MCF 10A (cell line): Measurements from ENCODE around the gene ATMIN. TPM values are rescaled to one million over a fixed set of nuclear protein-coding genes. Genes with fewer than 3 reads are reported as not detected.

ENCODE experiments used
- BruUV-seq: library from RNA; stranded (reverse); fragments of 400-500 nt; replicated peaks from 2 replicates; lab custom pipeline; 2021; lab: Mats Ljungman, UMichigan
- CTCF ChIA-PET: fragments of 300-600 bp; sonication (Branson Sonifier 250); formaldehyde crosslinking; extraction: SDS; loops from one replicate; lab custom pipeline; 2021; ENCODE audit warnings: antibody characterized with exemption, inconsistent platforms; lab: Yijun Ruan, JAX
- POLR2A ChIA-PET: fragments of 300-600, 350-650 bp; sonication (Branson Sonifier 250); formaldehyde crosslinking; extraction: SDS; loops from one replicate; lab custom pipeline; 2020; ENCODE audit warnings: antibody characterized with exemption, inconsistent platforms; lab: Yijun Ruan, JAX
- DNase-seq: peaks from one replicate; pipeline ENCODE4 v3.0.0-alpha.2; 2018; ENCODE audit not compliant: unreplicated experiment
- H3K27ac Mint-ChIP-seq: one replicate; pipeline ENCODE4 v1.8.0; 2022; ENCODE audit warnings: mild to moderate bottlenecking, low read depth, mixed read lengths; ENCODE audit not compliant: unreplicated experiment
- H3K27me3 Mint-ChIP-seq: one replicate; pipeline ENCODE4 v1.8.0; 2022; ENCODE audit warnings: mixed read lengths; ENCODE audit not compliant: insufficient read depth, unreplicated experiment
- H3K36me3 Mint-ChIP-seq: one replicate; pipeline ENCODE4 v1.8.0; 2022; ENCODE audit warnings: mild to moderate bottlenecking, moderate library complexity, mixed read lengths; ENCODE audit not compliant: insufficient read depth, unreplicated experiment
- H3K4me1 Mint-ChIP-seq: one replicate; pipeline ENCODE4 v1.8.0; 2022; ENCODE audit warnings: mixed read lengths; ENCODE audit not compliant: insufficient read depth, unreplicated experiment
- H3K4me3 Mint-ChIP-seq: one replicate; pipeline ENCODE4 v1.8.0; 2022; ENCODE audit warnings: mild to moderate bottlenecking, moderate library complexity, mixed read lengths; ENCODE audit not compliant: unreplicated experiment
- H3K9me3 Mint-ChIP-seq: one replicate; pipeline ENCODE4 v1.8.0; 2022; ENCODE audit warnings: mixed read lengths; ENCODE audit not compliant: unreplicated experiment
- intact Hi-C: fragments of 100-400 bp; cut with micrococcal nuclease; formaldehyde crosslinking; loops from 2 replicates; pipeline ENCODE4 v1.14.1; 2022
- total RNA-seq: library from RNA; stranded (reverse); gene quantifications from 2 replicates; pipeline ENCODE4 v1.2.3, GENCODE V29; 2022
- TF ChIP-seq, protein P1 (sequence below): fragments of 200-600 bp; IDR thresholded peaks from one replicate; pipeline ENCODE4 v1.8.0; 2022; ENCODE audit warnings: antibody characterized with exemption, mild to moderate bottlenecking; ENCODE audit not compliant: unreplicated experiment

Gene ATMIN
- total RNA-seq, 1 experiment from 2014 or later, result 33.8 TPM

DNA sequence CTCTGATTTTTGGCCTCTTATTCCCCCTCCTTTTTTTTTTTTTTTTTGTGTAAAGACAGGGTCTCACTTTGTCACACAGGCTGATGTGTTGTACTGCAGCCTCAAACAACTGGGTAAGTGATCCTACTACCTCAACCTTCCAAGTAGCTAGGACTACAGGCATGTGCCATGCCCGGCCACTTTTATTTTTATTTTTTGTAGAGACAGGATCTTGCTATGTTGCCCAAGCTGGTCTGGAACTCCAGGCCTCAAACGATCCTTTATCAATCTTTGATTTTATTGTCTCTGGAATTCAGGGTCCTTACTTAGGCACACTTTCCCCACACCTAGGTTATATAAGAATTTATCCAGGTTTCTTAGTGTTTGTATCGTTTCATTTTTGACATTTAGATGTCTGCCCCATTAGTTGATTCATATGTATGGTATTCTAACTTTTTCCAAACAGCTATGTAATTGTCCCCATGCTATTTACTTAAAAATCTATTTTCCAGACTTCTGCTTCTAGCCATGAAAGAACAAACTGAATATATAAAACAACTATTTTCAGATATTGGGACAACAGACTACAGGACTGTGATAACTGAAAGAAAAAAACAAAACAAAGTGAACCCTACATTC lies 42.9 kb upstream of the ATMIN start:
- H3K4me3 Mint-ChIP-seq, result peak overlapping the region; percentile 67
- H3K27ac Mint-ChIP-seq, result peak overlapping the region; percentile 92
- peaks cover 11% of the 10 kb centered on the region for H3K36me3 Mint-ChIP-seq
- TF ChIP-seq, protein P1, sequence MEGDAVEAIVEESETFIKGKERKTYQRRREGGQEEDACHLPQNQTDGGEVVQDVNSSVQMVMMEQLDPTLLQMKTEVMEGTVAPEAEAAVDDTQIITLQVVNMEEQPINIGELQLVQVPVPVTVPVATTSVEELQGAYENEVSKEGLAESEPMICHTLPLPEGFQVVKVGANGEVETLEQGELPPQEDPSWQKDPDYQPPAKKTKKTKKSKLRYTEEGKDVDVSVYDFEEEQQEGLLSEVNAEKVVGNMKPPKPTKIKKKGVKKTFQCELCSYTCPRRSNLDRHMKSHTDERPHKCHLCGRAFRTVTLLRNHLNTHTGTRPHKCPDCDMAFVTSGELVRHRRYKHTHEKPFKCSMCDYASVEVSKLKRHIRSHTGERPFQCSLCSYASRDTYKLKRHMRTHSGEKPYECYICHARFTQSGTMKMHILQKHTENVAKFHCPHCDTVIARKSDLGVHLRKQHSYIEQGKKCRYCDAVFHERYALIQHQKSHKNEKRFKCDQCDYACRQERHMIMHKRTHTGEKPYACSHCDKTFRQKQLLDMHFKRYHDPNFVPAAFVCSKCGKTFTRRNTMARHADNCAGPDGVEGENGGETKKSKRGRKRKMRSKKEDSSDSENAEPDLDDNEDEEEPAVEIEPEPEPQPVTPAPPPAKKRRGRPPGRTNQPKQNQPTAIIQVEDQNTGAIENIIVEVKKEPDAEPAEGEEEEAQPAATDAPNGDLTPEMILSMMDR, result no peak
- no peak for DNase-seq
- BruUV-seq, result no TSS peak
- intact Hi-C loops, result no loop called here
- POLR2A ChIA-PET, result interaction anchor here (0.7 to 3.3 kb wide), 11 partner anchors 9 to 591 kb away, joined by 3 to 64 read pairs (median 3); partner anchors contain the start of genes ATMIN, CENPN, CMC2 and GAN
- peaks cover 23% of the 10 kb centered on the region for H3K4me1 Mint-ChIP-seq
- H3K9me3 Mint-ChIP-seq, result no peaks in the 10 kb centered on the region
- no peaks in the 10 kb centered on the region for H3K27me3 Mint-ChIP-seq
- CTCF ChIA-PET, result interaction anchor here (0.7 to 3.6 kb wide), 6 partner anchors 9 to 44 kb away, joined by 3 to 34 read pairs (median 5); partner anchors contain the start of gene ATMIN

DNA sequence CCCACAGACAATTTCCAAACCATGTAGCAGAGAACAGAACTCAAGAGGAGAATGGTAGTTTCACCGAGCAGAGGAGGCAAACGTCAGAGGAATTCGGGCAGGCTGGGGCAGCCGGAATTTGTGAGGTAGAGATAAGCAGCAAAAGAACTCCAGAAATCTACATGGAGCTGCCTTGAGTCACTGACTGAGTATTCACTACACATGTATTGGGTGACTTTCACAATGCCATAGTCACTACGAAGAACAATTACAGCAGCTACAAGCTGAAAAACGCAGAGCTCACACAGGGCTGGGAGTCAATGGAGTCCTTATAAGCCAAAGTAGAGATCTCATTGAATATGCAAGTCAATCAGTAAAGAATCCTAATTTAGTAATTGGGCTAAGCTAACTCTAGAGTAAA lies 42.3 kb upstream of the ATMIN start:
- Mint-ChIP-seq H3K9me3 (no peaks in the 10 kb centered on the region), H3K27ac (peak overlapping the region; percentile 92), H3K4me1 (peaks cover 23% of the 10 kb centered on the region), H3K27me3 (no peaks in the 10 kb centered on the region), H3K4me3 (peak overlapping the region; percentile 67), H3K36me3 (peaks cover 11% of the 10 kb centered on the region)
- intact Hi-C loops, result no loop called here
- no TSS peak for BruUV-seq
- DNase-seq, result peak; percentile 67
- POLR2A ChIA-PET, result interaction anchor here (0.6 to 3.3 kb wide), 13 partner anchors 9 to 1944 kb away, joined by 3 to 64 read pairs (median 3); partner anchors contain the start of genes ATMIN, CENPN, CMC2 and GAN
- CTCF ChIA-PET, result interaction anchor here (0.7 to 3.6 kb wide), 6 partner anchors 8 to 43 kb away, joined by 3 to 34 read pairs (median 6); partner anchors contain the start of gene ATMIN
- TF ChIP-seq, protein P1, result no peak

DNA sequence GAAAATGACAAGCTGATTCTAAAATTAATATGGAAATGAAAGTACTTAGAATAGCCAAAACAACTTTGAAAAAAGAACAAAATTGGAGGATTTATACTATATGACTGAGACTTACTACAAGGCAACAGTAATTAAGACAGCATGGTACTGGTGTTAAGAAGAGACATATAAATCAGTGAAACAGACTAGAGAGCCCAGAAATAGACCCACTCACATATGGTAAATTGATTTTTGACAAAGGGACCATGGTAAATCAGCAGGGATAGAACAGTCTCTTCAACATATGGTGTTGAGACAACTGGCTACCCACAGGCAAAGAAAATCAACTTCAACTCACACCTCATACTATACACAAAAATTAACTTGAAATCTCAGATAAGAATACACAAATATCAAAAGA lies 41.8 kb upstream of the ATMIN start:
- POLR2A ChIA-PET, result interaction anchor here (0.6 to 3.3 kb wide), 8 partner anchors 10 to 1944 kb away, joined by 3 to 64 read pairs (median 4); partner anchors contain the start of genes CENPN, CMC2 and GAN
- DNase-seq, result no peak
- peaks cover 11% of the 10 kb centered on the region for H3K36me3 Mint-ChIP-seq
- BruUV-seq, result no TSS peak
- H3K9me3 Mint-ChIP-seq, result no peaks in the 10 kb centered on the region
- TF ChIP-seq, protein P1, result no peak
- intact Hi-C loops, result no loop called here
- peaks cover 23% of the 10 kb centered on the region for H3K4me1 Mint-ChIP-seq
- H3K27me3 Mint-ChIP-seq, result no peaks in the 10 kb centered on the region
- CTCF ChIA-PET, result interaction anchor here (0.7 to 3.6 kb wide), 7 partner anchors 7 to 43 kb away, joined by 3 to 34 read pairs (median 4); partner anchors contain the start of gene ATMIN
- peak overlapping the region; percentile 92 for H3K27ac Mint-ChIP-seq
- H3K4me3 Mint-ChIP-seq, result peak overlapping the region; percentile 67

DNA sequence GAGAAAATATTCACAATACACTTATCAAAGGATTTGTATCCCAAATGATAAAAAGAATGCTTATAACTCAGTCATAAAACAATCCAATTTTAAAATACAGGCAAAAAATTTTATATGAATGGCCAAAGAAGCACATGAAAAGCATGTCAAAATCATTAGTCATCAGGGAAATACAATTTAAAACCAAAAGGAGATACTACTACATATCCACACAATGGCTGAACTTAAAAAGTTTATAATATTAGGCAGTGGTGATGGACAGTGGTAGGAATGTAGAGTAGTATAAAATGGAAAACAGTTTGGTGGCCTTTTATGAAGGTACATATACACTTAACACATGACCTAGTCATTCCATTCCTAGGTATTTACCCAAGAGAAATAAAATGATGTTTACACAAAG lies 41.2 kb upstream of the ATMIN start:
- H3K27ac Mint-ChIP-seq, result peak overlapping the region; percentile 92
- no TSS peak for BruUV-seq
- peaks cover 23% of the 10 kb centered on the region for H3K4me1 Mint-ChIP-seq
- TF ChIP-seq, protein P1, result no peak
- no peaks in the 10 kb centered on the region for H3K9me3 Mint-ChIP-seq
- intact Hi-C loops, result no loop called here
- H3K36me3 Mint-ChIP-seq, result peaks cover 7% of the 10 kb centered on the region
- no peaks in the 10 kb centered on the region for H3K27me3 Mint-ChIP-seq
- CTCF ChIA-PET, result interaction anchor here (1.0 to 3.6 kb wide), 4 partner anchors 9 to 42 kb away, joined by 4 to 34 read pairs (median 6); partner anchors contain the start of gene ATMIN
- DNase-seq, result no peak
- no peak overlapping the region for H3K4me3 Mint-ChIP-seq
- POLR2A ChIA-PET, result interaction anchor here (2.2 to 3.3 kb wide), 2 partner anchors 10 kb away, joined by 5 to 64 read pairs; partner anchors contain the start of genes CENPN and CMC2
